HG02943 (cell line): ENCODE measurements around the gene CYP2A6.
"Not testable (repeated sequence)": the region's sequence is repeated elsewhere in the genome, so short reads cannot be mapped to it uniquely, and the experiment has no call there.

Experiments used
- ATAC-seq: cut with Tn5 transposase; IDR thresholded peaks from one replicate; pipeline ENCODE4 v1.9.1; 2021; ENCODE audit warnings: mild to moderate bottlenecking, low read depth, moderate library complexity; ENCODE audit not compliant: unreplicated experiment

The CYP2A6 gene

DNA sequence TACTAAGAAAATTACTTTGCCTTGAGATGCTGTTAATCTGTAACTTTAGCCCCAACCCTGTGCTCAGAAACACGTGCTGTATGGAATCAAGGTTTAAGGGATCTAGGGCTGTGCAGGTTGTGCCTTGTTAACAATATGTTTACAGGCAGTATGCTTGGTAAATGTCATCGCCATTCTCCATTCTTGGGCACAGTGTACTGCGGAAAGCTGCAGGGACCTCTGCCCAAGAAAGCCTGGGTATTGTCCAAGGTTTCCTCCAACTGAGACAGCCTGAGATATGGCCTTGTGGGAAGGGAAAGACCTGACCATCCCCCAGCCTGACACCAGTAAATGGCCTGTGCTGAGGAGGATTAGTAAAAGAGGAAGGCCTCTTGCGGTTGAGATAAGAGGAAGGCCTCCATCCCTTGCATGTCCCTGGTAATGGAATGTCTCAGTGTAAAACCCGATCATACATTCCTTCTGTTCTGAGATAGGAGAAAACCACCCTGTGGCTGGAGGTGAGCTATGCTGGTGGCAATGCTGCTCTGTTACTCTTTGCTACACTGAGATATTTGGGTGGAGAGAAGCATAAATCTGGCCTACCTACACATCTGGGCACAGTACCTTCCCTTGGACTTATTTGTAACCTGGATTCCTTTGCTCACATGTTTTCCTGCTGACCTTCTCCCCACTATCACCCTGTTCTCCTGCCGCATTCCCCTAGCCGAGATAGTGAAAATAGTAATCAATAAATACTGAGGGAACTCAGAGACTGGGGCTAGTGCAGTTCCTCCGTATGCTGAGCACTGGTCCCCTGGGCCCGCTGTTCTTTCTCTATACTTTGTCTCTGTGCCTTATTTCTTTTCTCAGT, 27.3 kb downstream of the CYP2A6 start:
- not testable (repeated sequence) for ATAC-seq

GRCh38 chr19:40822161-40822560, 28.1 kb downstream of the CYP2A6 start:
- no peak for ATAC-seq

DNA sequence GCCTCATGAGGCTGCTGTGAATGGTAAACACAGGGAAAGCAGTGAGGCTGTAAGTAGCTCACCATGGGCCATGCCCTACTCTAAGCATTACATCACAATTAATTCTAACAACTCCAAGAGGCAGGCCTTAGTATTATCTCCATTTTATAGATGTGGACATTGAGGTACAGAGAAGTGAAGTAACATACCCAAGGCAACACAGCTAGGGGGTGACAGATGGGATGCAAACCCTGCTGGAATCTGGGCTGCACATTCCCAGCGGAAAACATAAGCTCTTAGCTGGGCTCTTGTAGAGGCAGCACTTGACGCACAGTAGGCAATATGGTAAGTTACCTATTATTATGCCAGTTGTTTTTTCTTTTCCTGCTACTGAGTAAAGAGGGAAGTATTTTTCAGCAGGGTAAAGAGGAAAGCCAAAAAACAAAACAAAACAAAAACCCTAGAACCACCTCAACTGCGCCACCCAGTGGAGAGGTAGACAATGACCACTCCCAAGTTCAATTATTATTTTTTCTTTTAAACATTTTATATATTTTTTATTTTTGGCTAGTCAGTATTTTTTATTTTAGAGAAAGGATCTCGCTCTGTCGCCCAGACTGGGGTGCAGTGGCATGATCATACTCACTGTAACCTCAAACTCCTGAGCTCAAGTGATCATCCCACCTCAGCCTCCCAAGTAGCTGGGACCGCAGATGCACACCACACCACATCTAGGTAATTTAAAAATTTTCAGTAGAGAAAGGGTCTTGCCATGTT, 30.6 kb downstream of the CYP2A6 start:
- not testable (repeated sequence) for ATAC-seq

GRCh38 chr19:40818480-40819399, 31.5 kb downstream of the CYP2A6 start:
- ATAC-seq, result not testable (repeated sequence)

DNA sequence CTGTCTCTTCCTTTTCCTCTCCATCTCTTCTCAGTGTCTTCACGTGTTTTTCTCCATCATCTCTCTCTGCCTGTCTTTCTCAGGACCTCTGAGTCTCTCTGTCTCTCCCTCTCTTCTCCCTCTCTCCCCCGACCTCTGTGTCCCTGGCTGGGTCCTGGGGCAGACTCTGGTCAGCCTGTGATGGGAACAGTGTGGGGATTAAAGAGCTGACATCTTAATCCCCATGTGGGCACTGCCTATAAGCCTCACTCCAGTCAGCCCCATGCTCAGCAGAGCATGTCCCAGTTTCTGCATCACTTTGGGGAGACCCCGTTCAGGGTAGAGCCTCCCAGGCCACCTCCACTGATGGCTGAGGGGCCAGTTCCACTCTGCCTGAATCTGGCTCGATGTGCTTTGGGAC, 35.0 kb downstream of the CYP2A6 start:
- no peak for ATAC-seq

GRCh38 chr19:40813182-40813581, 37.1 kb downstream of the CYP2A6 start:
- no peak for ATAC-seq

GRCh38 chr19:40812571-40812970, 37.7 kb downstream of the CYP2A6 start:
- not testable (repeated sequence) for ATAC-seq

DNA sequence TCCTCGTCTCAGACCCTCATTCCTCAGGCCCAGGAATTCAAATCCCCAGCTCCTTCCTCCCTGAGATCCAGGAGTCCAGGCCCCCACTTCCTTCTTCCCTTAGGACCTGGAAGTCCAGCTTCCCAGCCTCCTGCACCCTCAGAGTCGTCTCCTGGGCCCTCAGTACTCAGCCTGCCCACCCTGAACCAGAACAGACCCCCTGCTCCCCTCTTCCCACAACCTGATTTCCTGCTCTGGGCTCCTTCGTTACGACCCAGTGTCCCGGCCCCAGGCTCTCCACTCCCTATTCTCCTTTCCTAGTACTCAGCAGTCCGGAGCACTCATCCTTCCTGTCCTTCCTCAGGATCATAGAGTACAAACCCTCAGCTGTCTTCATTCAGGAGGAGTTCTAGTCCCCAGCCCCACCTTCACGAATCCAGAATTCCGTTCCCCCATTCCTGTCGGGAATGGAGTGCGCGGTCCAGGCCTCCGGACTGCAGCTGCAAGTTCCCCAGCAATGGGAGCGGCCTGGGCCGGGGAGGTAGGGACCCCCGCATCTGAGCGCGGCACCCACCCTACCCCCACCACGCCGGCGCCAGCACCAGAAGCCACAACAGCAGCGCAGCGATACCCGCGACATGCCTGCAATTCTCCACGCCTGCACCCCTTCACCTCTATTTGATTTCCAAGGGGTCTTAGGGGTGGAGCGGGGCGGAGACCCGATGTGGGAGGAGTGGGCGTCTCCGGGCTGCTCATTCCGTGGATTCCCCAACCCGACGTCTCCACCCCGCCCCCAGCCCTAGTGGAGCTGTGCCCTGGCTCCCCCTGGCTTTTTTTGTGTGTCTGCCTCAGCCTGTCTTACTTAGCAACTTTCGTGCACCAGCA, 38.5 kb downstream of the CYP2A6 start:
- no peak for ATAC-seq

- not testable (repeated sequence) for ATAC-seq
Observed at GRCh38 chr19:40810649-40811408, 39.4 kb downstream of the CYP2A6 start.

GRCh38 chr19:40810160-40810559, 40.1 kb downstream of the CYP2A6 start:
- ATAC-seq, result no peak

DNA sequence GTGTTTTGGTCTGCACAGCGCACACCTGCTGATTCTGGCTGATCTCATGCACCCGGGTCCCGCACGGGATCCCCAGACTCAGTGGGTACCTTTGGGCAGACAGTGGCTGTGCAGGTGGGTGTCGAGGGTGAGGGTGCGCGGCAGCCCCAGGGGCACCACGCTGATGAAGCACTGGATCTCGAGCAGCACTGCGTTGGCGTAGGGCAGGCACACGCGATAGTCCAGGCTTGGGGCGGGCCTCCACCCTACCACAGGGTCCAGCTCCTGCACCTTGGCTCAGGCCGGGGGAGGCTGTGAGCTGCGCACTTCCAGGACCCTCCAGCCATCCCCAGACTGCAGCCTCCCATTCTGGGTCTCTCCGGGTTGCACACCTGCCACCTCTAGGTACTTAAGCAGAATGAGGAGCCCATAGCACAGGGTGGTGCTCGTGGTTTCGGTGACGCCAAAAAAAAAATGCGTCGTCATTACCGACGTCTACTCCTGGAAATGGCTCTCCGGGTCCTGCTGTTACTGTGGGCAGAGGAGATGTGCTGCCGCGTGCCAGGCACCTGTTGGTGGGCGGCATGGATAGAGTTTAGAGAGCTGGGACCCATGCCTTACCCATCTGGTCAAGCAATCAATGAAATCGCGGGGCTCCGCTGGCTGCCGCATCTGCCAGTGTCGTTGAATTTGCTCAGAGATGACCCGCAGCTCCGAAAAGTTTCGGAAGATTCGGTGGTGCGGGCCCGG, 40.7 kb downstream of the CYP2A6 start:
- no peak for ATAC-seq

DNA sequence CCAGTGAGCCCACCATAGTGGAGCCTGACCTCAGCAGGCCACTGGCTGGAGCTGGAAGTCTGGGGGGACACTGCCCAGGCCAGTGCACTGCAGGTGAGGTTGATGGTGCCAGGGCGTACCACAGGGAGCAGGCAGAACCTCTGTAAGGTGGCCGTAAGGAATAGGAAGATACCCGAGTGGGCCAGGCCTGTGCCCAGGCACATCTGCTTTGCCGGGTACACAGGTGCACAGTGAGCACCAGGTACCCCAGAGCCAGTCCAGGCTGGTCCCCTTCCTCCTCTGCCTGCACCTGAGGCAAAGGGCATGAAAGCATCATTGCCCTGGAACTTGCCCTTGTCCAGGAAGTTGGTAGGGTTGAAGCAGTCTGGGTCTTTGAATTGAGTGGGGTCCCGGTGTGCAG, 41.8 kb downstream of the CYP2A6 start:
- ATAC-seq, result no peak

DNA sequence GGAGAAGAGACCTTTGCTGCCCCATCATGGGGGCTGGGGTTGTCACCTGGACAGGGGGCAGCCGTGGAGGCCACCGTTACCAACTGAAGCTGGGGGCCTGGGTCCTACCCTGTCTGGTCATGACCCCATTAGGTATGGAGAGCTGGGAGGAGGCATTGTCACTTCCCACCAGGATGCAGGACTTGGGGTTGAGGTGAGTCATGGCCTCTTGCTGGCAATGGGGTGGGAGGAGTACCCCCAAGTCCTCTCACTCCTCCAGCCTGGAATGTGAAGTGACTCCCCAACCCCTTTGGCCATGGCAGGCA, 42.3 kb downstream of the CYP2A6 start:
- ATAC-seq, result no peak

DNA sequence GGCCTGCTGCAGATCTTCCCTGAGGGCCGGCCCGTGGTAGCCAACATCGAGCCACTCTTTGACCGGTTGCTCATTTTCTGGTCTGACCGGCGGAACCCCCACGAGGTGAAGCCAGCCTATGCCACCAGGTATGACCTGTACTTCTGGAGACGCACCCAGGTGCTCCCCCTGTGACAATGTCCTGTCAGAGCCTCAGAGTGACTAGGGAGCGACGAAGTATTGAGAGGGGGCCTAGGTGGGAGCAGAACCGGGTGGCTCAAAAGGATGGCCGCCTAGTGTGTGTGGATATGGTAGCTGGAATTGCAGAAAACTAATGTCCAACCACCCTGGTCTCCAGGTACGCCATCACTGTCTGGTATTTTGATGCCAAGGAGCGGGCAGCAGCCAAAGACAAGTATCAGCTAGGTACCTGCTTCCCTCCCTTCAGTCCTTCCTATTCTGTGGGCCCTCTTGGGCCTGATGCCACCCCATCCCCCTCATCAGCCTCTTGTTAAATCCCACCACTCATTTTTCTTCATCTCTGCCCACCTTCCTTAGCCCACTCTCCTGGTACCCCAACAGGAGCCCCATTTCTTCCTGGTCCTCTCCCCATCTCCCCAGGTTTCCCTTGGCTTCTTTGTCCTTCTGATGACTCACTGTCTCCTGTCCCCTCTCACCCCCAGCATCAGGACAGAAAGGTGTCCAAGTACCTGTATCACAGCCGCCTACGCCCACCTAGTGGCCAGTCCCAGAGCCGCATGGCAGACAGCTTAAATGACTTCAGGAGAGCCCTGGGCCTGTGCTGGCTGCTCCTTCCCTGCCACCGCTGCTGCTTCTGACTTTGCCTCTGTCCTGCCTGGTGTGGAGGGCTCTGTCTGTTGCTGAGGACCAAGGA, 42.9 kb downstream of the CYP2A6 start:
- no peak for ATAC-seq

DNA sequence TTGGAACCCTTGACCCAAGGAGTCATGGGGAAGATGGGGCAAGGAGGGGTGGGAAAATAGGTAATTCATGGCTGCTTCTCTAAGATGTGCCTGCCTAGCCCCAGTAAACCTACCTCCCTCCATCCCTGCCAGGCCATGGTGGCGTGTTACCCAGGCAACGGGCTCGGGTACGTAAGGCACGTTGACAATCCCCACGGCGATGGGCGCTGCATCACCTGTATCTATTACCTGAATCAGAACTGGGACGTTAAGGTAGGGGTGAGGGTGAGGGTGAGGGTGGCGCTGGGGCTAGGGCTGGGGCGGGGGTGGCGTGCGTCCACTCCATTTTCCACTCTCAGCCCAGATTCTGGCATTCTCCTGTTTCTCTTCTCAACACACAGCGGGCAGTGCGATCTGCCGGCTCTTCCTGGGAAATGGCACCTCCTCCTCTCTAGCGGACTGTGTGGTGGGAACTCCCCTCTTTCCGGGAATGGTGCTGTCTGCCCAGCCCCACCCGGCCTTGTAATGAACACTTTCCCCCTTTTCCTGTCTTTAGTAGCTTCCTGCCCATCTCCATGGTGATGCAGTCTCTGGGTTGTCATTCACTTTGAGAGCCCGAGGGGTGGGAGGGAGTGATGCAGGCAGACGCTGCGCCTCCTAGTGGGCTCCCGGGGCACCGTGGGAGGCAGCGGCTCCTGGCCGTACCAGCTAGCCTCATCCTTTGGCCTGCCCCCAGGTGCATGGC, 43.7 kb downstream of the CYP2A6 start:
- ATAC-seq, result no peak

GRCh38 chr19:40805258-40805868, 44.9 kb downstream of the CYP2A6 start:
- no peak for ATAC-seq
